Measurements from ENCODE around the gene CHMP5. TPM values are rescaled to one million over a fixed set of nuclear protein-coding genes. Genes with fewer than 3 reads are reported as not detected.

Gene CHMP5
- total and polyA plus RNA-seq, 4 experiments from 2014 or later, result 32.3 to 59.9 (median 39.7) TPM

- Mint-ChIP-seq H3K9me3 (peaks cover 0 to 1% (median 0%) of the 10 kb centered on the region in 8 donors), H3K27ac (peak overlapping the region in 1 of 7 donors; percentile 17), H3K4me1 (peaks cover 0 to 5% (median 2%) of the 10 kb centered on the region in 4 donors), H3K27me3 (no peaks in the 10 kb centered on the region), H3K4me3 (no peak overlapping the region), H3K36me3 (peaks cover 42 to 64% of the 10 kb centered on the region in 2 donors)
- no peaks in the 10 kb centered on the region for H3K9me3 ChIP-seq (ENCODE audit: control insufficient read depth in 1 of 2, low read length in 2 of 2)
- ChIA-PET CTCF (ENCODE audit: partially characterized antibody) (interaction anchor here (0.7 kb wide), 1 partner anchor 17 kb away, joined by 3 read pairs; no protein-coding TSS in a partner anchor), POLR2A (ENCODE audit: partially characterized antibody) (interaction anchor here (1.7 kb wide), 1 partner anchor 10 kb away, joined by 4 read pairs; the partner anchor contains the start of genes BAG1 and CHMP5)
- peaks cover 35% of the 10 kb centered on the region for H3K36me3 ChIP-seq (ENCODE audit: insufficient read depth, low read length)
- H3K4me1 ChIP-seq (ENCODE audit: insufficient read depth, low read length), result no peaks in the 10 kb centered on the region
- no peaks in the 10 kb centered on the region for H3K27me3 ChIP-seq (ENCODE audit: insufficient read depth, low read length)
- no peak for DNase-seq
- H3K4me3 ChIP-seq (ENCODE audit: low read length in 2 of 2), result no peak overlapping the region
- no peak overlapping the region for H3K27ac ChIP-seq (ENCODE audit: low read depth, low read length)
- intact Hi-C loops (cut with micrococcal nuclease), result no loop called here
Observed at GRCh38 chr9:33254211-33254610, 10.6 kb upstream of the CHMP5 start.

- POLR2A ChIA-PET (ENCODE audit: partially characterized antibody), result interaction anchor here (1.5 kb wide), 1 partner anchor 9 kb away, joined by 4 read pairs; the partner anchor contains the start of genes BAG1 and CHMP5
- Histone ChIP-seq H3K9me3 (ENCODE audit: control insufficient read depth in 1 of 2, low read length in 2 of 2) (no peaks in the 10 kb centered on the region), H3K4me1 (ENCODE audit: insufficient read depth, low read length) (no peaks in the 10 kb centered on the region), H3K36me3 (ENCODE audit: insufficient read depth, low read length) (peaks cover 43% of the 10 kb centered on the region), H3K27ac (ENCODE audit: low read depth, low read length) (no peak overlapping the region), H3K4me3 (ENCODE audit: low read length in 2 of 2) (no peak overlapping the region), H3K27me3 (ENCODE audit: insufficient read depth, low read length) (no peaks in the 10 kb centered on the region)
- CTCF ChIA-PET (ENCODE audit: partially characterized antibody), result no interaction called here
- Mint-ChIP-seq H3K27me3 (no peaks in the 10 kb centered on the region), H3K4me1 (peaks cover 3 to 5% (median 5%) of the 10 kb centered on the region in 4 donors), H3K9me3 (peaks cover 0 to 1% (median 0%) of the 10 kb centered on the region in 8 donors), H3K27ac (peak overlapping the region in 1 of 7 donors; percentile 61), H3K36me3 (peaks cover 46 to 69% of the 10 kb centered on the region in 2 donors), H3K4me3 (no peak overlapping the region)
- DNase-seq, result no peak
- intact Hi-C loops (cut with micrococcal nuclease), result no loop called here
Observed at GRCh38 chr9:33255014-33255413, 9.8 kb upstream of the CHMP5 start.

DNA sequence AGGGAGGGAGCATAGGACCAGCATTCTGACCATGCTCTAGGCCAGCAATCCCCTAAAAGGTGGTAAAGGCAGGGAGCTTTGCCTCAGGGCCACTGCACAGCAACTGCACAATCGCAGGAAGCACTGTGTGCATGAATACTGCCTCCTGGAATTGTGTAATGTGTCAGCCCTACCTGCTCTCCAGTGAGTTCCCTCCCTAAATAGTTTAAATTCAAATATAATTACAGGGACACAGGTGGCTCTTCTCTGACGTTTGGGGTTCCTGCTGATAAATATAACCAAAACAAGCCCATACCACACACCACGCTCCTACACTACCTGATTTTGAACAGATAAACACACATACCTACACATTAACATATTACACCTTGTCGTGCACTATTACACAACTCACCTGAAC is 9.4 kb upstream of the CHMP5 start:
- Mint-ChIP-seq H3K9me3 (peaks cover 0 to 1% (median 0%) of the 10 kb centered on the region in 8 donors), H3K27ac (peak overlapping the region in 1 of 7 donors; percentile 7), H3K4me1 (peaks cover 3 to 7% (median 5%) of the 10 kb centered on the region in 4 donors), H3K4me3 (no peak overlapping the region), H3K27me3 (no peaks in the 10 kb centered on the region), H3K36me3 (peaks cover 51 to 73% of the 10 kb centered on the region in 2 donors)
- Histone ChIP-seq H3K36me3 (ENCODE audit: insufficient read depth, low read length) (peaks cover 48% of the 10 kb centered on the region), H3K4me1 (ENCODE audit: insufficient read depth, low read length) (no peaks in the 10 kb centered on the region), H3K27ac (ENCODE audit: low read depth, low read length) (no peak overlapping the region), H3K4me3 (ENCODE audit: low read length in 2 of 2) (no peak overlapping the region), H3K27me3 (ENCODE audit: insufficient read depth, low read length) (no peaks in the 10 kb centered on the region), H3K9me3 (ENCODE audit: control insufficient read depth in 1 of 2, low read length in 2 of 2) (no peaks in the 10 kb centered on the region)
- intact Hi-C loops (cut with micrococcal nuclease), result no loop called here
- POLR2A ChIA-PET (ENCODE audit: partially characterized antibody), result interaction anchor here (1.5 kb wide), 1 partner anchor 9 kb away, joined by 4 read pairs; the partner anchor contains the start of genes BAG1 and CHMP5
- no peak for DNase-seq
- CTCF ChIA-PET (ENCODE audit: partially characterized antibody), result interaction anchor here (1.2 kb wide), 1 partner anchor 31 kb away, joined by 3 read pairs; no protein-coding TSS in a partner anchor

GRCh38 chr9:33256236-33256635 is 8.6 kb upstream of the CHMP5 start:
- POLR2A ChIA-PET (ENCODE audit: partially characterized antibody), result interaction anchor here (1.5 kb wide), 1 partner anchor 8 kb away, joined by 4 read pairs; the partner anchor contains the start of genes BAG1 and CHMP5
- Mint-ChIP-seq H3K9me3 (peaks cover 0 to 1% (median 0%) of the 10 kb centered on the region in 8 donors), H3K36me3 (peaks cover 58 to 77% of the 10 kb centered on the region in 2 donors), H3K27ac (no peak overlapping the region), H3K4me1 (peaks cover 3 to 9% (median 5%) of the 10 kb centered on the region in 4 donors), H3K4me3 (no peak overlapping the region), H3K27me3 (no peaks in the 10 kb centered on the region)
- intact Hi-C loops (cut with micrococcal nuclease), result no loop called here
- Histone ChIP-seq H3K4me3 (ENCODE audit: low read length in 2 of 2) (no peak overlapping the region), H3K9me3 (ENCODE audit: control insufficient read depth in 1 of 2, low read length in 2 of 2) (no peaks in the 10 kb centered on the region), H3K4me1 (ENCODE audit: insufficient read depth, low read length) (no peaks in the 10 kb centered on the region), H3K36me3 (ENCODE audit: insufficient read depth, low read length) (peaks cover 56% of the 10 kb centered on the region), H3K27me3 (ENCODE audit: insufficient read depth, low read length) (no peaks in the 10 kb centered on the region), H3K27ac (ENCODE audit: low read depth, low read length) (no peak overlapping the region)
- no peak for DNase-seq
- CTCF ChIA-PET (ENCODE audit: partially characterized antibody), result interaction anchor here (1.2 kb wide), 1 partner anchor 31 kb away, joined by 3 read pairs; no protein-coding TSS in a partner anchor

DNA sequence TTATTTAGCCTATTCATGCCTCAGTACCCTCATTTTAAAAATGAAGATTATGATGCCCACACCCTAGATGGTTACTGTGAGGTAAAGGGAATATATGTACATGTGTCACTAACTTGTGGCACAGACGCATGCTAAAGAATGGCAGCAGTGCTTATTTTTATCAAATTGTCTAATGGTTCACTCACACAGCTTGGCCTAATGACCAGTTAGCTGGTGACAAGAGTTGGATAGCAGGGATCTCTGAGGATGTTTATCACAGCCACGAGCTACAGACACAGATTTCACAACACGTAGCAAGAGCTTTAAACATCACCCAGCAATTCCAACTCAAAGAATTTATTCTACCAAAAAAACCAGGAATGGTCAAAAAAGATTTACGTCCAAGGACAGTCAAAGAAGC is 7.6 kb upstream of the CHMP5 start:
- H3K27ac ChIP-seq (ENCODE audit: low read depth, low read length), result no peak overlapping the region
- no peak overlapping the region for H3K4me3 Mint-ChIP-seq
- intact Hi-C loops (cut with micrococcal nuclease), result no loop called here
- peaks cover 59 to 82% of the 10 kb centered on the region in 2 donors for H3K36me3 Mint-ChIP-seq
- peaks cover 3 to 11% (median 5%) of the 10 kb centered on the region in 4 donors for H3K4me1 Mint-ChIP-seq
- H3K4me3 ChIP-seq (ENCODE audit: low read length in 2 of 2), result no peak overlapping the region
- no peak overlapping the region for H3K27ac Mint-ChIP-seq
- H3K27me3 Mint-ChIP-seq, result no peaks in the 10 kb centered on the region
- H3K27me3 ChIP-seq (ENCODE audit: insufficient read depth, low read length), result no peaks in the 10 kb centered on the region
- POLR2A ChIA-PET (ENCODE audit: partially characterized antibody), result no interaction called here
- H3K4me1 ChIP-seq (ENCODE audit: insufficient read depth, low read length), result no peaks in the 10 kb centered on the region
- peaks cover 0 to 1% (median 0%) of the 10 kb centered on the region in 8 donors for H3K9me3 Mint-ChIP-seq
- H3K9me3 ChIP-seq (ENCODE audit: control insufficient read depth in 1 of 2, low read length in 2 of 2), result no peaks in the 10 kb centered on the region
- DNase-seq, result no peak
- CTCF ChIA-PET (ENCODE audit: partially characterized antibody), result no interaction called here
- peaks cover 60% of the 10 kb centered on the region for H3K36me3 ChIP-seq (ENCODE audit: insufficient read depth, low read length)

GRCh38 chr9:33260372-33260771 is 4.5 kb upstream of the CHMP5 start:
- ChIA-PET CTCF (ENCODE audit: partially characterized antibody) (no interaction called here), POLR2A (ENCODE audit: partially characterized antibody) (no interaction called here)
- Histone ChIP-seq H3K36me3 (ENCODE audit: insufficient read depth, low read length) (peaks cover 47% of the 10 kb centered on the region), H3K27ac (ENCODE audit: low read depth, low read length) (no peak overlapping the region), H3K4me1 (ENCODE audit: insufficient read depth, low read length) (peaks cover 16% of the 10 kb centered on the region), H3K4me3 (ENCODE audit: low read length in 2 of 2) (no peak overlapping the region), H3K9me3 (ENCODE audit: control insufficient read depth in 1 of 2, low read length in 2 of 2) (no peaks in the 10 kb centered on the region), H3K27me3 (ENCODE audit: insufficient read depth, low read length) (no peaks in the 10 kb centered on the region)
- peaks cover 0 to 1% (median 0%) of the 10 kb centered on the region in 8 donors for H3K9me3 Mint-ChIP-seq
- peak overlapping the region in 2 of 7 donors; percentile 50 to 64 for H3K27ac Mint-ChIP-seq
- peaks cover 45 to 75% of the 10 kb centered on the region in 2 donors for H3K36me3 Mint-ChIP-seq
- no peak overlapping the region for H3K4me3 Mint-ChIP-seq
- H3K27me3 Mint-ChIP-seq, result no peaks in the 10 kb centered on the region
- intact Hi-C loops (cut with micrococcal nuclease), result loop anchor here (10.0 kb wide), 2 partner anchors 554 to 784 kb away; partner anchors contain the start of genes UBAP2 and UBE2R2
- no peak for DNase-seq
- H3K4me1 Mint-ChIP-seq, result peaks cover 18 to 29% (median 27%) of the 10 kb centered on the region in 4 donors
